Adrenal gland (tissue), 12 donors: ENCODE measurements around the gene PBLD. TPM values are rescaled to one million over a fixed set of nuclear protein-coding genes. Genes with fewer than 3 reads are reported as not detected.
A peak's percentile ranks its signal among the peaks of the same experiment; 100 is the strongest.

Experiments
- DNase-seq, 7 donors: peaks; one replicate each; pipeline ENCODE4 v3.0.0-alpha.2; 2019 to 2020
- H3K27ac ChIP-seq, 5 donors: fragments of 200-600 bp; sonication (generic) in 4 of 5; 1 replicate in 3 of 5; 2 replicates in 2 of 5; pipeline versions ENCODE4 v1.5.1 to v1.8.0; 2016 to 2020; ENCODE audit warnings: mild to moderate bottlenecking in 1 of 5
- H3K27me3 ChIP-seq: fragments of 200-600 bp; 2 replicates; pipeline ENCODE4 v1.8.0; 2021
- H3K36me3 ChIP-seq, 2 donors: fragments of 200-600 bp; replicated peaks in 1 of 2; 1 replicate in 1 of 2; 2 replicates in 1 of 2; pipeline versions ENCODE4 v1.5.1 to v1.8.0; 2018 to 2022
- H3K4me1 ChIP-seq, 2 donors: fragments of 200-600 bp; replicated peaks in 1 of 2; 1 replicate in 1 of 2; 2 replicates in 1 of 2; pipeline versions ENCODE4 v1.5.1 to v1.8.0; 2018 to 2021
- H3K4me3 ChIP-seq, 4 donors: fragments of 200-600 bp; sonication (generic) in 3 of 4; one replicate each; pipeline ENCODE4 v1.5.1; 2016 to 2018
- H3K9me3 ChIP-seq, 3 donors: fragments of 200-600 bp; sonication (generic) in 1 of 3; replicated peaks in 1 of 3; 1 replicate in 2 of 3; 2 replicates in 1 of 3; pipeline versions ENCODE4 v1.5.1 to v1.8.0; 2016 to 2021
- CTCF ChIP-seq, 6 experiments: fragments of 450-650 bp in 4 of 6; fragments of 200-600 bp in 2 of 6; sonication (generic) in 1 of 6; IDR thresholded peaks; 1 replicate in 5 of 6; 2 replicates in 1 of 6; pipeline versions ENCODE4 v1.5.1 to v1.8.0; 2016 to 2021; ENCODE audit warnings: antibody characterized with exemption in 6 of 6, mild to moderate bottlenecking in 2 of 6, moderate library complexity in 1 of 6
- POLR2A ChIP-seq, 2 donors: fragments of 450-650 bp; IDR thresholded peaks; one replicate each; pipeline ENCODE4 v1.6.1; 2017; ENCODE audit warnings: antibody characterized with exemption in 2 of 2, mild to moderate bottlenecking in 2 of 2, moderate library complexity in 1 of 2
- WGBS, 4 donors: extraction: QIAGEN DNeasy Blood & Tissue Kit in 2 of 4; methylation state at CpG; one replicate each; pipeline versions ENCODE4 v1.1.5 to v1.1.7; 2013 to 2017; 5-methylcytosine and 5-hydroxymethylcytosine counted together
- intact Hi-C, 2 donors: fragments of 100-400 bp; cut with DNase I; formaldehyde crosslinking; loops; one replicate each; pipeline versions ENCODE4 v1.14.1 to v1.15.0; 2022 to 2023
- polyA plus RNA-seq, 3 donors: library from polyadenylated mRNA; stranded (reverse); fragments of 200-250 nt in 2 of 3; fragments of 350-450 nt in 1 of 3; fragmentation: Illumina TruSeq in 1 of 3; extraction: RNeasy Lipid Tissue Mini Kit (QIAGEN cat#74804) in 1 of 3; gene quantifications; one replicate each; pipeline ENCODE4 v1.2.3, GENCODE V29; 2013 to 2014
- total RNA-seq, 9 donors: library from RNA; depleted of rRNA in 4 of 9; stranded (reverse); fragments of >200 nt in 4 of 9; fragments of 120-200 nt in 1 of 9; fragmentation: NEBNext Ultra II Directional in 1 of 9; extraction: Animal tissue kit (Norgen Biotek cat#: 25700) in 1 of 9; gene quantifications; one replicate each; pipeline versions ENCODE4 v1.1.0 to v1.2.4, GENCODE V29; 2013 to 2023
- donor health status: healthy with polysubstance abuse.
- donor health status: Bipolar disorder and iron deficiency.
- donor health status: DM: yes; HTN: yes; CAD: no.
- donor health status: DM: no; HTN: no; CAD: no.
- donor health status: DM: no; HTN: no; CAD: no.
- donor health status: DM: yes; HTN: yes; CAD: no.

Gene PBLD
- total and polyA plus RNA-seq, 12 donors, result 6.8 to 32.9 (median 18.7) TPM

- peak in 2 of 7 donors; percentile 13 to 23 for DNase-seq
- H3K27me3 ChIP-seq, result no peaks in the 10 kb centered on the region
- intact Hi-C loops, result no loop called here
- H3K4me1 ChIP-seq, result no peaks in the 10 kb centered on the region
- no peaks in the 10 kb centered on the region for H3K9me3 ChIP-seq
- 81 to 94% (median 88%) methylated on average over 5 to 8 of the region's 8 CpGs for WGBS, 4 donors
- no peak overlapping the region for H3K4me3 ChIP-seq
- TF ChIP-seq CTCF (IDR thresholded peaks at IDR 0.05) (no peak), POLR2A (IDR thresholded peaks at IDR 0.05) (no peak)
- no peaks in the 10 kb centered on the region for H3K36me3 ChIP-seq
- no peak overlapping the region for H3K27ac ChIP-seq
Measured at GRCh38 chr10:68261132-68261856, 71.4 kb downstream of the PBLD start.

- no peak for DNase-seq
- 31 to 67% (median 52%) methylated on average over 1 of the region's 1 CpG for WGBS, 4 donors
Measured at GRCh38 chr10:68253346-68253745, 79.4 kb downstream of the PBLD start.

GRCh38 chr10:68251625-68252495, 80.9 kb downstream of the PBLD start:
- H3K27ac ChIP-seq, result no peak overlapping the region
- no peaks in the 10 kb centered on the region for H3K4me1 ChIP-seq
- intact Hi-C loops, result no loop called here
- 75 to 86% (median 81%) methylated on average over 5 of the region's 5 CpGs for WGBS, 4 donors
- TF ChIP-seq CTCF (IDR thresholded peaks at IDR 0.05) (no peak), POLR2A (IDR thresholded peaks at IDR 0.05) (no peak)
- no peak for DNase-seq
- no peaks in the 10 kb centered on the region for H3K36me3 ChIP-seq
- no peaks in the 10 kb centered on the region for H3K27me3 ChIP-seq
- H3K4me3 ChIP-seq, result no peak overlapping the region
- H3K9me3 ChIP-seq, result no peaks in the 10 kb centered on the region

More at GRCh38 chr10:68253346-68253745, 79.4 kb downstream of the PBLD start:
- H3K4me1 ChIP-seq, result no peaks in the 10 kb centered on the region
- no peaks in the 10 kb centered on the region for H3K9me3 ChIP-seq
- H3K27me3 ChIP-seq, result no peaks in the 10 kb centered on the region
- no peak overlapping the region for H3K4me3 ChIP-seq
- TF ChIP-seq CTCF (IDR thresholded peaks at IDR 0.05), result no peak
- no peak for TF ChIP-seq POLR2A (IDR thresholded peaks at IDR 0.05)
- H3K36me3 ChIP-seq, result no peaks in the 10 kb centered on the region
- H3K27ac ChIP-seq, result no peak overlapping the region
- intact Hi-C loops, result no loop called here

- H3K9me3 ChIP-seq, result no peaks in the 10 kb centered on the region
- H3K27ac ChIP-seq, result no peak overlapping the region
- no peaks in the 10 kb centered on the region for H3K36me3 ChIP-seq
- H3K4me1 ChIP-seq, result no peaks in the 10 kb centered on the region
- DNase-seq, result no peak
- no peak overlapping the region for H3K4me3 ChIP-seq
- no peaks in the 10 kb centered on the region for H3K27me3 ChIP-seq
- intact Hi-C loops, result no loop called here
- WGBS, 4 donors, result 85 to 89% (median 86%) methylated on average over 6 to 7 of the region's 7 CpGs
- TF ChIP-seq POLR2A (IDR thresholded peaks at IDR 0.05) (no peak), CTCF (IDR thresholded peaks at IDR 0.05) (no peak)
Measured at GRCh38 chr10:68251151-68251550, 81.6 kb downstream of the PBLD start.
